Esophagus muscularis mucosa (tissue), 4 donors: ENCODE measurements around the gene ADAR.

ENCODE experiments used
- CTCF ChIP-seq, 3 experiments: fragments of 200-600 bp in 2 of 3; fragments of 450-650 bp in 1 of 3; sonication (generic) in 2 of 3; IDR thresholded peaks; one replicate each; pipeline ENCODE4 v1.5.1; 2017 to 2019; ENCODE audit warnings: antibody characterized with exemption in 3 of 3, mild to moderate bottlenecking in 2 of 3, moderate library complexity in 1 of 3
- EP300 ChIP-seq: sonication (generic); formaldehyde crosslinking; IDR thresholded peaks from one replicate; pipeline ENCODE4 v1.6.1; 2017; ENCODE audit warnings: antibody characterized with exemption
- POLR2A ChIP-seq: fragments of 450-650 bp; IDR thresholded peaks from one replicate; pipeline ENCODE4 v1.6.1; 2017; ENCODE audit warnings: antibody characterized with exemption, moderate library complexity, mild to moderate bottlenecking, low read depth
- POLR2AphosphoS5 ChIP-seq, 2 donors: sonication (generic); formaldehyde crosslinking; IDR thresholded peaks; one replicate each; pipeline ENCODE4 v1.6.1; 2017; ENCODE audit warnings: antibody characterized with exemption in 2 of 2

GRCh38 chr1:154539486-154540483, 68.2 kb downstream of the ADAR start:
- TF ChIP-seq POLR2A (no peak), CTCF (IDR thresholded peaks at IDR 0.05) (no peak), POLR2AphosphoS5 (IDR thresholded peaks at IDR 0.05) (no peak), EP300 (no peak)
